ENCODE data around the gene LDHB. TPM values are rescaled to one million over a fixed set of nuclear protein-coding genes. Genes with fewer than 3 reads are reported as not detected.

LDHB gene
- 943 and 1,120 TPM in 2 replicates for total RNA-seq

DNA sequence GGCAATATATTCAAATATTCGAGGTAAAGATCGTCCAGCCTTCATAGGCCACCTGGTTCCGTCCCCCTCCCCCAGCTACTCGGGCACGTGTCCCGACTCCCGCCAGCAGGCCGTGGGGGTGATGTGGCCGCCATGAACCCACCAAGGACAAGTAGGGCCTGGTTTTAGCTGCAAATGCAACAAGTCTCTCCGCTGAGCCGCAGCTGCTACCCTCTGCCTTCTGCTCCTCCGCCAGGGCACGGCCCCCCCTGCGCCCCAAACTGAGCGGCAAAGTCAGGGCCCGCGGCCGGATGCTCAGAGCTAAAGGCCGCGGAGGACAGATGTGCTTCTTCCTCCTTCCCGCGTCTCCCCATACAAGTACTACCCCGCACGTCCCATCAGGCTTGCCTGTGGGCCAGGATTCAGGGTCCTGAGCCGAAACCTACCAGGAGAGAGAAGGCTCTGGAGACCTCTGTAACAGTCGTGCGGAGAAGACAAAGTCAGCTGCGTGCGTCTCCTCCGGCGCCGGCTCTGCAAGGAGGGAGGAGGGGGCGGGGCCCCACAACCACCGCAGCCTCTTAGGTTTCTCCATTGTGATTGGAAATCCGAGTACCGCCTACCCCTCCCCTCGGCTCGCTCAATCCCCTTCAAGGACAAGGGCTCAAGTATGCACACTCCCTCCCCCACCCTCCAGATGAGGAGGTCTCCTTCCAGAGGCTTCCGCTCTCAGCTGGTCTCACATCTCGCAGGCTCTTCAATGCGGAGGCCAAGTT, at the start of gene LDHB:
Gene LDHB (minus strand): TSS at position 517 of the 752 bp plus-strand sequence. CDS start 3,171 bp downstream, outside the sequence.

DNA sequence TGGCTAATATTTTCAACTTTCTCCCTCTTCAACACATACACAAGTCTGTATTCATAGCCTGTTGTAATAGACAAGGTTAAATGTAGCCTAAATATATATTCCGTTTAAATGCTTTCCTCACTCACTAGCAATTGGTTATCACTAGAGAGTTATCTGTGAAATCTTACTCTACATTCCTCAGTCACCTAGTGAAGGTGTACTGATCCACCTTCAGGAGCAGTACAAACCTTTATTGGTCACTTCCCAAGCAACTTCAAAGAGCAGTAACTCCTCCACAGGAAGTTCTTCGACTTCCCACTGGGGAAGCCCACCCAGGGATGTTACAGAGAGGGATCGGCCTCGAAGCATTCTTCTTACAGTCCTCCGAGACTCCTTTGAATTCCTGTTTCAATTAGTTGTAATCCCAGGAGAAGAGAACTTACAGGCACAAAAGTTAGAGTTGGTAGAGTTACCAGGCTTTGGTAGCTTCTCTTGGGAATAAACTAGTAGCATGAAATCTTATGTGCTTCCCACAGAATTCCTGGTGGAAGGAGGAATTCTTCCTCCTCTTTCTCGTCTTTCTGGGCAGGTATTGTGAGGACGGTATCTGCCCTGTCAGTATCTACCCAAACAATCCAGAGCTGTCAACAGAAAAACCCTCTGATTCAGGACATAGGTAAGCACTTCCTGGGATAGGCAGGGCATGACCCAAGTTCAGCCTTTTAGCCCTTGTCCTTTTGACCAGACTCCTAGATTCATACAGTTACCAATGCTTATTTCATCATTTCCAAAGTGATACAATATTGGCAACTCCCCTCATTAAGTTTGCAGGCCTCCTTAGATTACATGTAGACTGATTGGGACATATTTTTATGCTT, 53.2 kb downstream of the LDHB start, which contains the start of gene GYS2:
Gene GYS2 (minus strand): TSS at position 603 of the 857 bp plus-strand sequence. CDS start 255 bp downstream, at position 348.

Other genes with a start within 250 kb of the LDHB start
- gene PYROXD1, start 220.2 kb downstream of the LDHB start, total RNA-seq: 16.2 and 19.8 TPM in 2 replicates
- gene RECQL, start 156.2 kb downstream of the LDHB start, total RNA-seq: 107 and 230 TPM in 2 replicates
- gene GOLT1B, start 156.1 kb downstream of the LDHB start, total RNA-seq: 71.7 and 82.7 TPM in 2 replicates
- 0.25 and 0.77 TPM in 2 replicates for gene SPX, start 131.5 kb downstream of the LDHB start, total RNA-seq
- not detected in 2 replicates for gene GYS2, start 53.0 kb downstream of the LDHB start, total RNA-seq
- 9.6 and 15.5 TPM in 2 replicates for gene KCNJ8, start 116.9 kb upstream of the LDHB start, total RNA-seq

Measured in uterine smooth muscle cell (primary cell).